HCT116 (cell line): ENCODE measurements around the gene MAP7. TPM values are rescaled to one million over a fixed set of nuclear protein-coding genes. Genes with fewer than 3 reads are reported as not detected.

Experiments used
- ATAC-seq: fragments of 200-7000 bp; cut with Tn5 transposase; 2 replicates; pipeline ENCODE4 v1.9.1; 2020; ENCODE audit warnings: mild to moderate bottlenecking, moderate library complexity
- BruUV-seq: library from RNA; stranded (reverse); fragments of 400-500 nt; replicated peaks from 2 replicates; lab custom pipeline; 2021; lab: Mats Ljungman, UMichigan
- CTCF ChIA-PET: fragments of 300-600 bp; sonication (Branson Sonifier 250); formaldehyde crosslinking; loops from one replicate; lab custom pipeline; 2021; ENCODE audit warnings: antibody characterized with exemption; lab: Charles Lee
- POLR2A ChIA-PET: fragments of 300-600, 350-600 bp; sonication (Branson Sonifier 250); formaldehyde crosslinking; loops from one replicate; lab custom pipeline; 2021; ENCODE audit warnings: antibody characterized with exemption; lab: Charles Lee
- RAD21 ChIA-PET, 2 experiments: fragments of 300-600 bp; sonication (Branson Sonifier 250); formaldehyde crosslinking; loops; one replicate each; lab custom pipeline; 2023; ENCODE audit warnings: low total read pairs in 2 of 2; ENCODE audit not compliant: uncharacterized antibody in 2 of 2, unreplicated experiment in 2 of 2, low non-redundant PET in 1 of 2; lab: Charles Lee
- DNase-seq: peaks from one replicate; pipeline ENCODE4 v3.0.0-alpha.2; 2010; ENCODE audit warnings: low read depth, low spot score
- H2AFZ ChIP-seq: fragments of 200-600 bp; shearing (Covaris generic), sonication (generic); 2 replicates; pipeline ENCODE4 v1.6.1; 2017; ENCODE audit warnings: low read depth, mixed run types, mixed read lengths, antibody characterized with exemption, low read length; ENCODE audit not compliant: poor library complexity, severe bottlenecking
- H3K27ac ChIP-seq: 2 replicates; pipeline ENCODE4 v1.5.1; 2012; ENCODE audit warnings: low read depth, low read length
- H3K27me3 ChIP-seq: fragments of 200-600 bp; sonication (generic); 2 replicates; pipeline ENCODE4 v1.6.1; 2016; ENCODE audit warnings: mixed run types, low read length, mixed read lengths; ENCODE audit not compliant: insufficient read depth
- H3K36me3 ChIP-seq, 2 experiments: fragments of 200-500 bp in 1 of 2; fragments of 200-600 bp in 1 of 2; sonication (Bioruptor generic) in 1 of 2; sonication (generic) in 1 of 2; 2 replicates each; pipeline versions ENCODE4 v1.5.1 to v1.6.1; 2014 to 2016; ENCODE audit warnings: low read length in 2 of 2, inconsistent platforms in 1 of 2, mixed read lengths in 1 of 2, mixed run types in 1 of 2; ENCODE audit not compliant: insufficient read depth in 2 of 2, control insufficient read depth in 1 of 2
- H3K4me1 ChIP-seq, 2 experiments: fragments of 200-600 bp in 1 of 2; sonication (generic) in 1 of 2; 2 replicates each; pipeline versions ENCODE4 v1.5.1 to v1.6.1; 2012 to 2017; ENCODE audit warnings: low read length in 2 of 2, inconsistent platforms in 1 of 2, mild to moderate bottlenecking in 1 of 2, mixed read lengths in 1 of 2, mixed run types in 1 of 2, moderate library complexity in 1 of 2; ENCODE audit not compliant: insufficient read depth in 2 of 2, control insufficient read depth in 1 of 2
- H3K4me2 ChIP-seq: fragments of 200-600 bp; sonication (generic); 2 replicates; pipeline ENCODE4 v1.6.1; 2017; ENCODE audit warnings: mixed run types, low read length, mixed read lengths
- H3K4me3 ChIP-seq, 2 experiments: fragments of 200-600 bp in 1 of 2; sonication (generic) in 1 of 2; replicated peaks in 1 of 2; 2 replicates each; pipeline ENCODE4 v1.5.1; 2011 to 2016; ENCODE audit warnings: low read length in 2 of 2, control low read depth in 1 of 2, low read depth in 1 of 2, mild to moderate bottlenecking in 1 of 2, mixed read lengths in 1 of 2, mixed run types in 1 of 2
- H3K79me2 ChIP-seq: fragments of 200-600 bp; sonication (generic); 2 replicates; pipeline ENCODE4 v1.6.1; 2017; ENCODE audit warnings: mild to moderate bottlenecking, mixed run types, low read length, moderate library complexity, mixed read lengths; ENCODE audit not compliant: insufficient read depth
- H3K9ac ChIP-seq: fragments of 200-600 bp; sonication (generic); 2 replicates; pipeline ENCODE4 v1.6.1; 2016; ENCODE audit warnings: low read length, mixed read lengths
- H3K9me2 ChIP-seq: fragments of 200-600 bp; sonication (generic), shearing (Covaris generic); 2 replicates; pipeline ENCODE4 v1.6.1; 2017; ENCODE audit warnings: mixed run types, mild to moderate bottlenecking, moderate library complexity; ENCODE audit not compliant: insufficient read depth
- H3K9me3 ChIP-seq, 2 experiments: fragments of 200-500 bp in 1 of 2; fragments of 200-600 bp in 1 of 2; sonication (Bioruptor generic) in 1 of 2; sonication (generic) in 1 of 2; 2 replicates each; pipeline ENCODE4 v1.6.1; 2014 to 2017; ENCODE audit warnings: low read length in 2 of 2, mixed read lengths in 2 of 2, inconsistent platforms in 1 of 2, low read depth in 1 of 2, mild to moderate bottlenecking in 1 of 2, mixed run types in 1 of 2, moderate library complexity in 1 of 2; ENCODE audit not compliant: control insufficient read depth in 1 of 2, insufficient read depth in 1 of 2
- H4K20me1 ChIP-seq: fragments of 200-600 bp; sonication (generic), shearing (Covaris generic); 2 replicates; pipeline ENCODE4 v1.6.1; 2017; ENCODE audit warnings: mixed run types, mild to moderate bottlenecking, moderate library complexity; ENCODE audit not compliant: insufficient read depth
- CBX3 ChIP-seq: IDR thresholded peaks from 2 replicates; pipeline ENCODE4 v1.6.1; 2012; ENCODE audit warnings: low read depth
- CEBPB ChIP-seq: IDR thresholded peaks from 2 replicates; pipeline ENCODE4 v1.6.1; 2012; ENCODE audit warnings: low read depth
- EGR1 ChIP-seq: IDR thresholded peaks from 2 replicates; pipeline ENCODE4 v1.6.1; 2012; ENCODE audit warnings: low read depth
- ELF1 ChIP-seq: IDR thresholded peaks from 2 replicates; pipeline ENCODE4 v1.6.1; 2012; ENCODE audit warnings: low read depth, borderline replicate concordance
- EZH2phosphoT487 ChIP-seq: fragments of 200-600 bp; IDR thresholded peaks from 2 replicates; pipeline ENCODE4 v1.6.1; 2018; ENCODE audit warnings: antibody characterized with exemption, borderline replicate concordance
- FOSL1 ChIP-seq: IDR thresholded peaks from 2 replicates; pipeline ENCODE4 v1.6.1; 2012; ENCODE audit warnings: low read depth
- JUND ChIP-seq: IDR thresholded peaks from 2 replicates; pipeline ENCODE4 v1.6.1; 2012
- POLR2A ChIP-seq: IDR thresholded peaks from 2 replicates; pipeline ENCODE4 v1.7.0; 2011; ENCODE audit warnings: borderline replicate concordance; ENCODE audit not compliant: insufficient read depth, insufficient read length; ENCODE audit errors: extremely low read depth
- SIN3A ChIP-seq: IDR thresholded peaks from 2 replicates; pipeline ENCODE4 v1.6.1; 2012; ENCODE audit warnings: low read depth
- SRF ChIP-seq: IDR thresholded peaks from 2 replicates; pipeline ENCODE4 v1.6.1; 2012; ENCODE audit warnings: low read depth
- YY1 ChIP-seq: IDR thresholded peaks from 2 replicates; pipeline ENCODE4 v1.6.1; 2011; ENCODE audit warnings: low read length, low read depth, moderate library complexity, mild to moderate bottlenecking; ENCODE audit not compliant: insufficient replicate concordance; ENCODE audit errors: extremely low read depth
- intact Hi-C: fragments of 100-400 bp; cut with micrococcal nuclease; formaldehyde crosslinking; loops from 2 replicates; pipeline ENCODE4 v1.10.0; 2022
- total RNA-seq: library from RNA; stranded (reverse); gene quantifications from one replicate; pipeline ENCODE4 v1.2.1, GENCODE V29; 2021; ENCODE audit not compliant: unreplicated experiment
- TF ChIP-seq, protein P1 (sequence below): IDR thresholded peaks from 2 replicates; pipeline ENCODE4 v1.6.1; 2011; ENCODE audit warnings: mild to moderate bottlenecking, low read length, moderate library complexity; ENCODE audit not compliant: insufficient replicate concordance; ENCODE audit errors: extremely low read depth
- TF ChIP-seq, protein P2 (sequence below): IDR thresholded peaks from 2 replicates; pipeline ENCODE4 v1.6.1; 2012; ENCODE audit warnings: low read depth
- TF ChIP-seq, protein P3 (sequence below): IDR thresholded peaks from 2 replicates; pipeline ENCODE4 v1.6.1; 2012
- TF ChIP-seq, protein P4 (sequence below), 3 experiments: fragments of 200-600 bp in 1 of 3; sonication (generic) in 1 of 3; IDR thresholded peaks in 2 of 3; conservative IDR thresholded peaks in 1 of 3; 2 replicates each; pipeline ENCODE4 v1.5.1; 2012 to 2017; ENCODE audit warnings: low read depth in 2 of 3, low read length in 2 of 3, antibody characterized with exemption in 1 of 3, borderline replicate concordance in 1 of 3, control low read depth in 1 of 3, mild to moderate bottlenecking in 1 of 3, mixed read lengths in 1 of 3, mixed run types in 1 of 3, moderate library complexity in 1 of 3; ENCODE audit not compliant: insufficient read depth in 1 of 3

The MAP7 gene
- total RNA-seq, 1 experiment from 2014 or later: 35.5 TPM

DNA sequence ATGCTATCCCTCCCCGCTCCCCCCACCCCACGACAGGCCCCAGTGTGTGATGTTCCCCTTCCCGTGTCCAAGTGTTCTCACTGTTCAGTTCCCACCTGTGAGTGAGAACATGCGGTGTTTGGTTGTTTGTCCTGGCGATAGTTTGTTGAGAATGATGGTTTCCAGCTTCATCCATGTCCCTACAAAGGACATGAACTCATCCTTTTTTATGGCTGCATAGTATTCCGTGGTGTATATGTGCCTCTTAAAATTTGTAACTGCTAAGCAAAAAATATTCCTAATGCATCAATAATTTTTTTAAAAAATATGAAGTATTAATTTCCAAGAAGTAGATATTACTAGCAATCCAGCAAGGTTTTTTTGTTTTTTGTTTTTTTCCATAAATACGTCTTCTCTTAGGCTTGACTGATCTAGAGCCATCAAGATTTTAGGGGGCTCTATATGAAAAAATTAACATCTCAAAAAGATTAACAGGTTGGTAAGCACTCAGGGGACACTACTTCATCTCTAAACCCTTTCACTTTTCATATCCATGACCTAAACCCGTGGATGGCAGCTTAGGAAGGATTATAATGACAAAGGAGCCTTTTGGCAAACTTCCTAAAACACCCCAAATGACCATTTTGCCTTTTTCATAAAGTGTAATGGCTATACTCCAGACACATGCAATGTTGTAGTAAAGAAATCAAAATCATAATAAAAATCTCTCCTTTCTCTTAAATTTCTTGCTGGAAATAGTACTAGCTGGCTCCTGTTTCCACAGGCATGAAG is 14.2 kb downstream of the MAP7 start:
- Histone ChIP-seq H3K4me3 (no peak overlapping the region), H4K20me1 (no peaks in the 10 kb centered on the region), H3K36me3 (no peaks in the 10 kb centered on the region), H3K27ac (no peak overlapping the region), H3K9me2 (no peaks in the 10 kb centered on the region), H2AFZ (no peak overlapping the region), H3K4me2 (no peak overlapping the region), H3K9ac (no peak overlapping the region), H3K4me1 (no peaks in the 10 kb centered on the region), H3K27me3 (no peaks in the 10 kb centered on the region), H3K9me3 (no peaks in the 10 kb centered on the region), H3K79me2 (peaks cover 45% of the 10 kb centered on the region)
- CTCF ChIA-PET: no interaction called here
- TF ChIP-seq POLR2A: no peak
- no peak for TF ChIP-seq CBX3
- TF ChIP-seq, protein P1, sequence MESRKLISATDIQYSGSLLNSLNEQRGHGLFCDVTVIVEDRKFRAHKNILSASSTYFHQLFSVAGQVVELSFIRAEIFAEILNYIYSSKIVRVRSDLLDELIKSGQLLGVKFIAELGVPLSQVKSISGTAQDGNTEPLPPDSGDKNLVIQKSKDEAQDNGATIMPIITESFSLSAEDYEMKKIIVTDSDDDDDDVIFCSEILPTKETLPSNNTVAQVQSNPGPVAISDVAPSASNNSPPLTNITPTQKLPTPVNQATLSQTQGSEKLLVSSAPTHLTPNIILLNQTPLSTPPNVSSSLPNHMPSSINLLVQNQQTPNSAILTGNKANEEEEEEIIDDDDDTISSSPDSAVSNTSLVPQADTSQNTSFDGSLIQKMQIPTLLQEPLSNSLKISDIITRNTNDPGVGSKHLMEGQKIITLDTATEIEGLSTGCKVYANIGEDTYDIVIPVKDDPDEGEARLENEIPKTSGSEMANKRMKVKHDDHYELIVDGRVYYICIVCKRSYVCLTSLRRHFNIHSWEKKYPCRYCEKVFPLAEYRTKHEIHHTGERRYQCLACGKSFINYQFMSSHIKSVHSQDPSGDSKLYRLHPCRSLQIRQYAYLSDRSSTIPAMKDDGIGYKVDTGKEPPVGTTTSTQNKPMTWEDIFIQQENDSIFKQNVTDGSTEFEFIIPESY: no peak
- TF ChIP-seq YY1: no peak
- no peak for TF ChIP-seq FOSL1
- TF ChIP-seq EZH2phosphoT487: no peak
- no peak for TF ChIP-seq SIN3A
- TF ChIP-seq, protein P2, sequence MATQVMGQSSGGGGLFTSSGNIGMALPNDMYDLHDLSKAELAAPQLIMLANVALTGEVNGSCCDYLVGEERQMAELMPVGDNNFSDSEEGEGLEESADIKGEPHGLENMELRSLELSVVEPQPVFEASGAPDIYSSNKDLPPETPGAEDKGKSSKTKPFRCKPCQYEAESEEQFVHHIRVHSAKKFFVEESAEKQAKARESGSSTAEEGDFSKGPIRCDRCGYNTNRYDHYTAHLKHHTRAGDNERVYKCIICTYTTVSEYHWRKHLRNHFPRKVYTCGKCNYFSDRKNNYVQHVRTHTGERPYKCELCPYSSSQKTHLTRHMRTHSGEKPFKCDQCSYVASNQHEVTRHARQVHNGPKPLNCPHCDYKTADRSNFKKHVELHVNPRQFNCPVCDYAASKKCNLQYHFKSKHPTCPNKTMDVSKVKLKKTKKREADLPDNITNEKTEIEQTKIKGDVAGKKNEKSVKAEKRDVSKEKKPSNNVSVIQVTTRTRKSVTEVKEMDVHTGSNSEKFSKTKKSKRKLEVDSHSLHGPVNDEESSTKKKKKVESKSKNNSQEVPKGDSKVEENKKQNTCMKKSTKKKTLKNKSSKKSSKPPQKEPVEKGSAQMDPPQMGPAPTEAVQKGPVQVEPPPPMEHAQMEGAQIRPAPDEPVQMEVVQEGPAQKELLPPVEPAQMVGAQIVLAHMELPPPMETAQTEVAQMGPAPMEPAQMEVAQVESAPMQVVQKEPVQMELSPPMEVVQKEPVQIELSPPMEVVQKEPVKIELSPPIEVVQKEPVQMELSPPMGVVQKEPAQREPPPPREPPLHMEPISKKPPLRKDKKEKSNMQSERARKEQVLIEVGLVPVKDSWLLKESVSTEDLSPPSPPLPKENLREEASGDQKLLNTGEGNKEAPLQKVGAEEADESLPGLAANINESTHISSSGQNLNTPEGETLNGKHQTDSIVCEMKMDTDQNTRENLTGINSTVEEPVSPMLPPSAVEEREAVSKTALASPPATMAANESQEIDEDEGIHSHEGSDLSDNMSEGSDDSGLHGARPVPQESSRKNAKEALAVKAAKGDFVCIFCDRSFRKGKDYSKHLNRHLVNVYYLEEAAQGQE: no peak
- TF ChIP-seq, protein P3, sequence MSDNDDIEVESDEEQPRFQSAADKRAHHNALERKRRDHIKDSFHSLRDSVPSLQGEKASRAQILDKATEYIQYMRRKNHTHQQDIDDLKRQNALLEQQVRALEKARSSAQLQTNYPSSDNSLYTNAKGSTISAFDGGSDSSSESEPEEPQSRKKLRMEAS: no peak
- no peak for TF ChIP-seq JUND
- TF ChIP-seq CEBPB: no peak
- TF ChIP-seq SRF: no peak
- TF ChIP-seq, protein P4, sequence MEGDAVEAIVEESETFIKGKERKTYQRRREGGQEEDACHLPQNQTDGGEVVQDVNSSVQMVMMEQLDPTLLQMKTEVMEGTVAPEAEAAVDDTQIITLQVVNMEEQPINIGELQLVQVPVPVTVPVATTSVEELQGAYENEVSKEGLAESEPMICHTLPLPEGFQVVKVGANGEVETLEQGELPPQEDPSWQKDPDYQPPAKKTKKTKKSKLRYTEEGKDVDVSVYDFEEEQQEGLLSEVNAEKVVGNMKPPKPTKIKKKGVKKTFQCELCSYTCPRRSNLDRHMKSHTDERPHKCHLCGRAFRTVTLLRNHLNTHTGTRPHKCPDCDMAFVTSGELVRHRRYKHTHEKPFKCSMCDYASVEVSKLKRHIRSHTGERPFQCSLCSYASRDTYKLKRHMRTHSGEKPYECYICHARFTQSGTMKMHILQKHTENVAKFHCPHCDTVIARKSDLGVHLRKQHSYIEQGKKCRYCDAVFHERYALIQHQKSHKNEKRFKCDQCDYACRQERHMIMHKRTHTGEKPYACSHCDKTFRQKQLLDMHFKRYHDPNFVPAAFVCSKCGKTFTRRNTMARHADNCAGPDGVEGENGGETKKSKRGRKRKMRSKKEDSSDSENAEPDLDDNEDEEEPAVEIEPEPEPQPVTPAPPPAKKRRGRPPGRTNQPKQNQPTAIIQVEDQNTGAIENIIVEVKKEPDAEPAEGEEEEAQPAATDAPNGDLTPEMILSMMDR (IDR thresholded peaks at IDR 0.05 in 2 of 3, conservative IDR thresholded peaks at IDR 0.05 in 1 of 3; ENCODE audit: borderline replicate concordance in 1 of 3, insufficient read depth in 1 of 3, low read depth in 2 of 3, low read length in 2 of 3): no peak
- TF ChIP-seq ELF1: no peak
- TF ChIP-seq EGR1: no peak
- no peak for ATAC-seq
- no peak for DNase-seq
- POLR2A ChIA-PET: no interaction called here
- no TSS peak for BruUV-seq
- RAD21 ChIA-PET: no interaction called here
- intact Hi-C loops: no loop called here
